ENCODE measurements around the gene ADGRL3.

DNA sequence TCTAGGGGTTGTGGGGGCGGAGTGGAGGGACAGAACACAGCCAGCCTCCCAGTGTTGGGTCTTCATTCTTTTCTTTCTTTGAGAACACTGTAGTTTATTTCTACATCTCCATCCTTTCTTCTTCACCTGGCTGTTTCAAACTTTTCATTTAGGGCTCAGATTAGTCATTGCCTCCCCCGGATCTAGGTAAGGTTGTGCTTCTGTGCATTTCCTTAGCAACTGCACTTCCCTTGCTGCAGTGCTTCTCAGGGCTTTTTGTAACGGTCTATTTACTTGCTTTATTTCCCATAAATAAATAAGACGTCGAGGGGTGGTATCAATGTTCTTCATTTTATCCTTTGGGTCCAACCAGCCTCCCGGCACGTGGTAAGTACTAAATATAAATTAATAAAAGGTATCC, 31.3 kb downstream of the ADGRL3 start:
- TF ChIP-seq, protein P1, sequence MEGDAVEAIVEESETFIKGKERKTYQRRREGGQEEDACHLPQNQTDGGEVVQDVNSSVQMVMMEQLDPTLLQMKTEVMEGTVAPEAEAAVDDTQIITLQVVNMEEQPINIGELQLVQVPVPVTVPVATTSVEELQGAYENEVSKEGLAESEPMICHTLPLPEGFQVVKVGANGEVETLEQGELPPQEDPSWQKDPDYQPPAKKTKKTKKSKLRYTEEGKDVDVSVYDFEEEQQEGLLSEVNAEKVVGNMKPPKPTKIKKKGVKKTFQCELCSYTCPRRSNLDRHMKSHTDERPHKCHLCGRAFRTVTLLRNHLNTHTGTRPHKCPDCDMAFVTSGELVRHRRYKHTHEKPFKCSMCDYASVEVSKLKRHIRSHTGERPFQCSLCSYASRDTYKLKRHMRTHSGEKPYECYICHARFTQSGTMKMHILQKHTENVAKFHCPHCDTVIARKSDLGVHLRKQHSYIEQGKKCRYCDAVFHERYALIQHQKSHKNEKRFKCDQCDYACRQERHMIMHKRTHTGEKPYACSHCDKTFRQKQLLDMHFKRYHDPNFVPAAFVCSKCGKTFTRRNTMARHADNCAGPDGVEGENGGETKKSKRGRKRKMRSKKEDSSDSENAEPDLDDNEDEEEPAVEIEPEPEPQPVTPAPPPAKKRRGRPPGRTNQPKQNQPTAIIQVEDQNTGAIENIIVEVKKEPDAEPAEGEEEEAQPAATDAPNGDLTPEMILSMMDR (IDR thresholded peaks at IDR 0.05) = no peak
- no peak for TF ChIP-seq EP300 (IDR thresholded peaks at IDR 0.05)
- TF ChIP-seq POLR2A (IDR thresholded peaks at IDR 0.05) = no peak
- TF ChIP-seq POLR2AphosphoS5 (IDR thresholded peaks at IDR 0.05) = no peak
